Measurements from ENCODE around the gene ZNF423. TPM values are rescaled to one million over a fixed set of nuclear protein-coding genes. Genes with fewer than 3 reads are reported as not detected.

The ZNF423 gene
- polyA plus RNA-seq, 1 donor from 2014 or later, result 4.5 TPM

DNA sequence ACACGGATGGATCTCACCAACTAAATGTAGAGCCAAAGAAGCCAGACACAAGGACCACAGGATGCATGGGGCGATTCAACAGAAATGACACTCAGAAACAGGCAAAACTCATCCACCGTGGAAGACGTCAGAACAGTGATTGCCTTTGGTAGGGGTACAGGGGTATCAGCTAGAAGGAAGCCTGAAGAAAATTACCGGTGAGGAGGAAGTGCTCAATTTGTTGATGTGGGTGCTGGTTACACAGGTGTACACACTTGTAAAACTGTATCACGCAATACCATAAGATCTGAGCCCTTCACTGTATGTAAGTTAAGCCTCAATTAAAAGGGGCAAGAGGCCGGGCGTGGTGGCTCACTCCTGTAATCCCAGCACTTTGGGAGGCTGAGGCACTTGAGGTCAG lies 256.2 kb downstream of the ZNF423 start:
- no peak overlapping the region for H3K9ac ChIP-seq (ENCODE audit: low read length)
- no peaks in the 10 kb centered on the region for H3K27me3 ChIP-seq (ENCODE audit: insufficient read depth, low read depth, low read length)
- H3K36me3 ChIP-seq (ENCODE audit: insufficient read depth, low read length), result no peaks in the 10 kb centered on the region
- H2AFZ ChIP-seq (ENCODE audit: low read depth, low read length), result no peak overlapping the region
- H3K4me2 ChIP-seq (ENCODE audit: low read length), result no peak overlapping the region
- H3K9me2 ChIP-seq (ENCODE audit: insufficient read depth, low read length), result no peaks in the 10 kb centered on the region
- H3F3A ChIP-seq (ENCODE audit: insufficient read depth, low read length, poor library complexity, severe bottlenecking), result no peaks in the 10 kb centered on the region
- no peaks in the 10 kb centered on the region for H3K9me3 ChIP-seq (ENCODE audit: low read length)
- H3K79me2 ChIP-seq (replicated peaks; ENCODE audit: insufficient read depth, low read length), result no peaks in the 10 kb centered on the region
- H4K20me1 ChIP-seq (ENCODE audit: insufficient read depth), result no peaks in the 10 kb centered on the region
- H3K27ac ChIP-seq (ENCODE audit: low read length), result no peak overlapping the region
- no peak overlapping the region for H3K4me3 ChIP-seq (ENCODE audit: low read length)
- TF ChIP-seq POLR2AphosphoS5 (IDR thresholded peaks at IDR 0.05), result no peak
- no peak for TF ChIP-seq TAF1 (IDR thresholded peaks at IDR 0.05; ENCODE audit: low read depth)
- TF ChIP-seq EP300 (conservative IDR thresholded peaks at IDR 0.05; ENCODE audit: poor library complexity, severe bottlenecking), result no peak
- no peak for TF ChIP-seq MXI1 (conservative IDR thresholded peaks at IDR 0.05; ENCODE audit: poor library complexity, severe bottlenecking)
- TF ChIP-seq EZH2 (IDR thresholded peaks at IDR 0.05; ENCODE audit: borderline replicate concordance, insufficient read depth, low read length, poor library complexity, severe bottlenecking), result no peak
- no peak for TF ChIP-seq RAD21 (conservative IDR thresholded peaks at IDR 0.05)

DNA sequence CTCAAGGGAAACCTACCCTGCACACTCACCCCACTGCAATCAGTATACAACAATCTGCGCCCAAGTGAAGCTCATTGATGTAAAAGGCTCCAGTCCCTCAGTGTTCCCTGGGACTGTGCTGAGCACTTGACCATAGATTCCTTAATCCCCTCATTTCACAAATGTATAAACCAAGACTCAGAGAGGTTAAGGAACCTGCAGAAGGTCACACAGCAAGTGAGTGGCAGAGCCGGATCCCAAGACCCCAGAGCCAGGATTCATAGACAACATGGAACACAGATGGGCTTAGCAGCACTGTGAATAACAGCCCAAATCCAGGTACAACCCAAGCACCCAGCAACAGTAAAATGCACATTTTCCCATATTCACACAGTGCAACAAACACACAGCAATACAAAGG lies 256.6 kb downstream of the ZNF423 start:
- H3F3A ChIP-seq (ENCODE audit: insufficient read depth, low read length, poor library complexity, severe bottlenecking), result no peaks in the 10 kb centered on the region
- H3K9me2 ChIP-seq (ENCODE audit: insufficient read depth, low read length), result no peaks in the 10 kb centered on the region
- no peak overlapping the region for H3K4me3 ChIP-seq (ENCODE audit: low read length)
- H3K27me3 ChIP-seq (ENCODE audit: insufficient read depth, low read depth, low read length), result no peaks in the 10 kb centered on the region
- no peaks in the 10 kb centered on the region for H4K20me1 ChIP-seq (ENCODE audit: insufficient read depth)
- H2AFZ ChIP-seq (ENCODE audit: low read depth, low read length), result no peak overlapping the region
- no peaks in the 10 kb centered on the region for H3K36me3 ChIP-seq (ENCODE audit: insufficient read depth, low read length)
- H3K27ac ChIP-seq (ENCODE audit: low read length), result no peak overlapping the region
- H3K4me2 ChIP-seq (ENCODE audit: low read length), result no peak overlapping the region
- TF ChIP-seq MXI1 (conservative IDR thresholded peaks at IDR 0.05; ENCODE audit: poor library complexity, severe bottlenecking), result no peak
- TF ChIP-seq SMC3 (conservative IDR thresholded peaks at IDR 0.05; ENCODE audit: poor library complexity), result no peak
- peaks cover 1% of the 10 kb centered on the region for H3K79me2 ChIP-seq (replicated peaks; ENCODE audit: insufficient read depth, low read length)
- no peak overlapping the region for H3K9ac ChIP-seq (ENCODE audit: low read length)
- no peaks in the 10 kb centered on the region for H3K9me3 ChIP-seq (ENCODE audit: low read length)

DNA sequence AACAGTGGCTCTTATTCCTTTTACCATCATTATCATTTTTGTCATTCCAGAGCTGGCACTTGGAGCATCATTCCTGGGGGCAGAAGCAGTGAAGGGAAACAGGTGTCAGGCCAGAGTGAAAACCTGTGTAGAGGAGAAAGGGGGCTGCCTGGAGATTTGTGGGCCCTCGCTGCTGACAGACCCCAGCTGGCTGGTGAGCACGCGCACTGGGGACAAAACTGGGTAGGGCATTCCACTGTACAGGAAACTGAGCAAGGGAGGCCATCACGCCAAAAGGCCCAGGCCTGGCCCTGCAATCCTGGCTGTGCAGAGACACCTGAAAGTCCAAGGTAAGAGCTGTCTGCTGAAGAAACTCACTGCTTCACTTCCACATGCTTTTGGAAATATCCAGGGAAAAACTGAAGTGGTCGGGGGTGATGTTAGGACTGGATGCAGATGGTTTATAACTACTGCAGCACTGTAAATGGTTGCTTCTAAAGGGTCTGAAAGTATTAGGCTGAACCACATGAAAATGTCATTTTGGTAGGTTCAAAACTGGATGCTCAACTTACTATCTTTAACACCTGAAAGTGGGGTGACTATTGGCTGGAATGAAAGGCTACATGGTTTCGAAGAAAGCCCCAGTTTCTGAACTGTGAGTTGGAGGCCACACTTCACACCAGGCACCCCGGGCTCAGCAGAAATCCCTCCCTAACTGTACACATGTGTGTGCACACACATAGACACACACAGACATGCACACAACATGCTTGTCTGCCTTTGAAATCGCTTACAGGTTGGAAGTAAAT lies 257.3 kb downstream of the ZNF423 start:
- no peaks in the 10 kb centered on the region for H3K27me3 ChIP-seq (ENCODE audit: insufficient read depth, low read depth, low read length)
- H3K79me2 ChIP-seq (replicated peaks; ENCODE audit: insufficient read depth, low read length), result peaks cover 7% of the 10 kb centered on the region
- no peaks in the 10 kb centered on the region for H3K9me3 ChIP-seq (ENCODE audit: low read length)
- H4K20me1 ChIP-seq (ENCODE audit: insufficient read depth), result no peaks in the 10 kb centered on the region
- no peaks in the 10 kb centered on the region for H3F3A ChIP-seq (ENCODE audit: insufficient read depth, low read length, poor library complexity, severe bottlenecking)
- H3K9me2 ChIP-seq (ENCODE audit: insufficient read depth, low read length), result no peaks in the 10 kb centered on the region
- TF ChIP-seq, protein P1, sequence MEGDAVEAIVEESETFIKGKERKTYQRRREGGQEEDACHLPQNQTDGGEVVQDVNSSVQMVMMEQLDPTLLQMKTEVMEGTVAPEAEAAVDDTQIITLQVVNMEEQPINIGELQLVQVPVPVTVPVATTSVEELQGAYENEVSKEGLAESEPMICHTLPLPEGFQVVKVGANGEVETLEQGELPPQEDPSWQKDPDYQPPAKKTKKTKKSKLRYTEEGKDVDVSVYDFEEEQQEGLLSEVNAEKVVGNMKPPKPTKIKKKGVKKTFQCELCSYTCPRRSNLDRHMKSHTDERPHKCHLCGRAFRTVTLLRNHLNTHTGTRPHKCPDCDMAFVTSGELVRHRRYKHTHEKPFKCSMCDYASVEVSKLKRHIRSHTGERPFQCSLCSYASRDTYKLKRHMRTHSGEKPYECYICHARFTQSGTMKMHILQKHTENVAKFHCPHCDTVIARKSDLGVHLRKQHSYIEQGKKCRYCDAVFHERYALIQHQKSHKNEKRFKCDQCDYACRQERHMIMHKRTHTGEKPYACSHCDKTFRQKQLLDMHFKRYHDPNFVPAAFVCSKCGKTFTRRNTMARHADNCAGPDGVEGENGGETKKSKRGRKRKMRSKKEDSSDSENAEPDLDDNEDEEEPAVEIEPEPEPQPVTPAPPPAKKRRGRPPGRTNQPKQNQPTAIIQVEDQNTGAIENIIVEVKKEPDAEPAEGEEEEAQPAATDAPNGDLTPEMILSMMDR (IDR thresholded peaks at IDR 0.05; ENCODE audit: poor library complexity, severe bottlenecking), result no peak
- no peak for TF ChIP-seq RAD21 (conservative IDR thresholded peaks at IDR 0.05)
- H2AFZ ChIP-seq (ENCODE audit: low read depth, low read length), result no peak overlapping the region
- H3K9ac ChIP-seq (ENCODE audit: low read length), result no peak overlapping the region
- H3K4me3 ChIP-seq (ENCODE audit: low read length), result no peak overlapping the region
- H3K36me3 ChIP-seq (ENCODE audit: insufficient read depth, low read length), result no peaks in the 10 kb centered on the region
- H3K4me2 ChIP-seq (ENCODE audit: low read length), result no peak overlapping the region
- H3K27ac ChIP-seq (ENCODE audit: low read length), result no peak overlapping the region
